Skin of body (tissue), 2 donors: ENCODE results near the gene RGS14. TPM values are rescaled to one million over a fixed set of nuclear protein-coding genes. Genes with fewer than 3 reads are reported as not detected.
"Not testable (repeated sequence)": the region's sequence is repeated elsewhere in the genome, so short reads cannot be mapped to it uniquely, and the experiment has no call there.

Experiments
- DNase-seq: peaks from one replicate; lab custom pipeline; 2025; lab: John Stamatoyannopoulos, UW
- total RNA-seq: library from RNA; depleted of rRNA; stranded (reverse); fragments of >200 nt; gene quantifications from one replicate; pipeline ENCODE4 v1.2.3, GENCODE V29; 2014

Gene RGS14
- total RNA-seq, 1 donor from 2014 or later: 13.7 TPM

GRCh38 chr5:177328545-177329231 is 29.0 kb upstream of the RGS14 start:
- DNase-seq: no peak

GRCh38 chr5:177329883-177330282 is 27.8 kb upstream of the RGS14 start:
- DNase-seq: no peak

- DNase-seq: no peak
Observed at GRCh38 chr5:177330991-177331842, 26.5 kb upstream of the RGS14 start.

GRCh38 chr5:177332031-177332895 is 25.5 kb upstream of the RGS14 start:
- DNase-seq: no peak

GRCh38 chr5:177332896-177333260 is 24.8 kb upstream of the RGS14 start:
- DNase-seq: no peak

- no peak for DNase-seq
Observed at GRCh38 chr5:177333420-177334154, 24.1 kb upstream of the RGS14 start.

GRCh38 chr5:177334155-177334551 is 23.6 kb upstream of the RGS14 start:
- DNase-seq: no peak

GRCh38 chr5:177334781-177335700 is 22.7 kb upstream of the RGS14 start:
- no peak for DNase-seq

GRCh38 chr5:177335701-177336065 is 22.0 kb upstream of the RGS14 start:
- DNase-seq: no peak

- DNase-seq: no peak
Observed at GRCh38 chr5:177336112-177336511, 21.6 kb upstream of the RGS14 start.

GRCh38 chr5:177336603-177337494 is 20.9 kb upstream of the RGS14 start:
- DNase-seq: no peak

GRCh38 chr5:177338251-177339106 is 19.2 kb upstream of the RGS14 start:
- no peak for DNase-seq

- DNase-seq: no peak
Observed at GRCh38 chr5:177339107-177339638, 18.6 kb upstream of the RGS14 start.

GRCh38 chr5:177343000-177343399 is 14.7 kb upstream of the RGS14 start:
- DNase-seq: not testable (repeated sequence)

GRCh38 chr5:177343777-177344176 is 13.9 kb upstream of the RGS14 start:
- DNase-seq: no peak

GRCh38 chr5:177344891-177345290 is 12.8 kb upstream of the RGS14 start:
- no peak for DNase-seq

- DNase-seq: no peak
Observed at GRCh38 chr5:177346820-177347219, 10.9 kb upstream of the RGS14 start.

- DNase-seq: no peak
Observed at GRCh38 chr5:177347699-177348098, 10.0 kb upstream of the RGS14 start.
